Hepatocyte (in vitro differentiated cells): Measurements from ENCODE around the gene FSD1L. TPM values are rescaled to one million over a fixed set of nuclear protein-coding genes. Genes with fewer than 3 reads are reported as not detected.
A peak's percentile ranks its signal among the peaks of the same experiment; 100 is the strongest.

Source experiments
- DNase-seq: peaks from one replicate; pipeline ENCODE4 v3.0.0-alpha.2; 2016; ENCODE audit warnings: low spot score
- H2AFZ ChIP-seq: fragments of 200-600 bp; sonication (generic); 2 replicates; pipeline ENCODE4 v1.6.0; 2016; ENCODE audit warnings: antibody characterized with exemption, mild to moderate bottlenecking
- H3K27ac ChIP-seq: fragments of 200-600 bp; sonication (generic); 2 replicates; pipeline ENCODE4 v1.5.1; 2016; ENCODE audit warnings: mild to moderate bottlenecking
- H3K27me3 ChIP-seq: fragments of 200-600 bp; sonication (generic); 2 replicates; pipeline ENCODE4 v1.6.1; 2016
- H3K36me3 ChIP-seq: fragments of 200-600 bp; sonication (generic); replicated peaks from 2 replicates; pipeline ENCODE4 v1.5.1; 2016; ENCODE audit warnings: low read depth; ENCODE audit not compliant: insufficient read depth
- H3K4me1 ChIP-seq: fragments of 200-600 bp; sonication (generic); 2 replicates; pipeline ENCODE4 v1.5.1; 2016; ENCODE audit warnings: mild to moderate bottlenecking, moderate library complexity; ENCODE audit not compliant: insufficient read depth
- H3K4me2 ChIP-seq: fragments of 200-600 bp; sonication (generic); 2 replicates; pipeline ENCODE4 v1.6.0; 2016
- H3K4me3 ChIP-seq: fragments of 200-600 bp; sonication (generic); 2 replicates; pipeline ENCODE4 v1.5.1; 2016; ENCODE audit warnings: mild to moderate bottlenecking
- H3K79me2 ChIP-seq: fragments of 200-600 bp; sonication (generic); 2 replicates; pipeline ENCODE4 v1.6.0; 2017; ENCODE audit warnings: mild to moderate bottlenecking
- H3K9me2 ChIP-seq: fragments of 200-600 bp; sonication (generic); replicated peaks from 2 replicates; pipeline ENCODE4 v1.6.0; 2017; ENCODE audit warnings: mild to moderate bottlenecking; ENCODE audit not compliant: insufficient read depth
- H3K9me3 ChIP-seq: fragments of 200-600 bp; sonication (generic); 2 replicates; pipeline ENCODE4 v1.5.1; 2016; ENCODE audit warnings: low read depth, mild to moderate bottlenecking
- H4K20me1 ChIP-seq: fragments of 200-600 bp; sonication (generic); 2 replicates; pipeline ENCODE4 v1.6.0; 2016; ENCODE audit warnings: mild to moderate bottlenecking; ENCODE audit not compliant: insufficient read depth, poor library complexity, severe bottlenecking
- CTCF ChIP-seq: fragments of 200-600 bp; sonication (generic); IDR thresholded peaks from 2 replicates; pipeline ENCODE4 v1.5.1; 2016; ENCODE audit warnings: antibody characterized with exemption, mild to moderate bottlenecking; ENCODE audit not compliant: poor library complexity
- EZH2 ChIP-seq: fragments of 200-600 bp; sonication (generic); IDR thresholded peaks from 2 replicates; pipeline ENCODE4 v1.6.1; 2016; ENCODE audit warnings: antibody characterized with exemption, mild to moderate bottlenecking, borderline replicate concordance
- EZH2phosphoT487 ChIP-seq: fragments of 200-600 bp; sonication (generic); IDR thresholded peaks from one replicate; pipeline ENCODE4 v1.6.1; 2018; ENCODE audit warnings: antibody characterized with exemption, mild to moderate bottlenecking, low read depth, moderate library complexity; ENCODE audit not compliant: unreplicated experiment, severe bottlenecking
- WGBS: methylation state at CpG from one replicate; pipeline ENCODE4 v1.1.6; 2016; ENCODE audit warnings: low lambda C conversion rate; ENCODE audit errors: missing lambda C conversion rate; 5-methylcytosine and 5-hydroxymethylcytosine counted together
- polyA plus RNA-seq: library from polyadenylated mRNA; unstranded; fragments of >200 nt; fragmentation: Nextera tagmentation; extraction: Ambion mirVana; gene quantifications from 2 replicates; pipeline ENCODE4 v1.2.1, GENCODE V29; 2016
- total RNA-seq: library from RNA; depleted of rRNA; stranded (reverse); fragments of >200 nt; gene quantifications from 2 replicates; pipeline ENCODE4 v1.2.3, GENCODE V29; 2014

The FSD1L gene
- total and polyA plus RNA-seq, 2 experiments from 2014 or later, result 1.1 to 9.3 TPM

- H3K9me2 ChIP-seq, result no peaks in the 10 kb centered on the region
- H2AFZ ChIP-seq, result no peak overlapping the region
- TF ChIP-seq EZH2, result no peak
- no peak for TF ChIP-seq EZH2phosphoT487
- TF ChIP-seq CTCF, result no peak
- 59% methylated on average over 2 of the region's 2 CpGs for WGBS
- no peak overlapping the region for H3K4me3 ChIP-seq
- H3K4me2 ChIP-seq, result no peak overlapping the region
- H3K27ac ChIP-seq, result no peak overlapping the region
- H3K79me2 ChIP-seq, result no peaks in the 10 kb centered on the region
- no peaks in the 10 kb centered on the region for H3K36me3 ChIP-seq
- H3K27me3 ChIP-seq, result no peaks in the 10 kb centered on the region
- H3K4me1 ChIP-seq, result no peaks in the 10 kb centered on the region
- no peaks in the 10 kb centered on the region for H3K9me3 ChIP-seq
- H4K20me1 ChIP-seq, result no peaks in the 10 kb centered on the region
- no peak for DNase-seq
Measured at GRCh38 chr9:105421154-105421553, 26.7 kb upstream of the FSD1L start.

GRCh38 chr9:105421864-105422263 lies 26.0 kb upstream of the FSD1L start:
- Histone ChIP-seq H3K9me3 (no peaks in the 10 kb centered on the region), H3K79me2 (no peaks in the 10 kb centered on the region), H3K27me3 (no peaks in the 10 kb centered on the region), H3K27ac (no peak overlapping the region), H3K36me3 (no peaks in the 10 kb centered on the region), H3K4me2 (no peak overlapping the region), H3K4me1 (no peaks in the 10 kb centered on the region), H3K4me3 (no peak overlapping the region), H4K20me1 (no peaks in the 10 kb centered on the region), H3K9me2 (no peaks in the 10 kb centered on the region), H2AFZ (no peak overlapping the region)
- DNase-seq, result no peak
- WGBS, result 93% methylated on average over 5 of the region's 5 CpGs
- TF ChIP-seq EZH2phosphoT487, result no peak
- no peak for TF ChIP-seq CTCF
- TF ChIP-seq EZH2, result no peak

DNA sequence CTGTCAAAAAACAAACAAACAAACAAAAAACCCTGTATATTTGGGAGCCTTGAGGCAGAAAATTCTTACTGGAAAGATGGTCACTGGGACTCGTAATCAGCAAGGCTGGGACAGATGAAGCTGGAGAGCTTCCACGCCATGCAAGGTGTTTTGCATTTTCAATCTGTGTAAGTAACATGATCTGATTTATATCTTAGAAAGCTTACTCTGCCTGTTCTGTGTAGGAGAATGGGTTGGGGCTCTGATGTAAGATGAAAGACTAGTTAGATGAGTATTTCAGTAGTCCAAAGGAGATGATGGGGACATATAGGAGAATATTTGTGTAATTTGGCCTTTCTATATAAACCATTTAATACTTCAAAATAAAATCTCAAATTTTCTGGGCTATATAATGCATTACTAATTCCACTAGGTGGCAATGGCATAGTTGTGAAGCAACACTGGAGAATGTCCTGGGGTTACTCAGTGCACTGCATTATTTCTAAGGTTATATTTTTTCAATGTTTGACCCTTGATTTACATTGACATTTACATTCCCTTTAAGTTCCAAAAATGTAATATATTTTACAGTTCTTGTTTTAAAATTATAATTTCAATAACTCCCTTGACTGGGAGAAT lies 21.9 kb upstream of the FSD1L start:
- TF ChIP-seq EZH2phosphoT487, result no peak
- no peak for TF ChIP-seq EZH2
- TF ChIP-seq CTCF, result peak; percentile 52
- no peaks in the 10 kb centered on the region for H3K79me2 ChIP-seq
- no peak overlapping the region for H3K4me2 ChIP-seq
- H3K27me3 ChIP-seq, result no peaks in the 10 kb centered on the region
- DNase-seq, result no peak
- H3K9me2 ChIP-seq, result no peaks in the 10 kb centered on the region
- H3K9me3 ChIP-seq, result no peaks in the 10 kb centered on the region
- no peaks in the 10 kb centered on the region for H3K36me3 ChIP-seq
- H3K4me1 ChIP-seq, result no peaks in the 10 kb centered on the region
- no peaks in the 10 kb centered on the region for H4K20me1 ChIP-seq
- no peak overlapping the region for H2AFZ ChIP-seq
- no peak overlapping the region for H3K27ac ChIP-seq
- 42% methylated on average over 2 of the region's 2 CpGs for WGBS
- no peak overlapping the region for H3K4me3 ChIP-seq
